ENCODE measurements around the gene CNKSR3. TPM values are rescaled to one million over a fixed set of nuclear protein-coding genes. Genes with fewer than 3 reads are reported as not detected.

Gene CNKSR3
- polyA plus RNA-seq, 1 of the 3 experiments (the other 2 are of a cell fraction), result 1.6 TPM

GRCh38 chr6:154379585-154379984 lies 130.9 kb downstream of the CNKSR3 start:
- Histone ChIP-seq H3K9ac (no peak overlapping the region), H3K4me2 (no peak overlapping the region), H3K27me3 (ENCODE audit: insufficient read depth) (no peaks in the 10 kb centered on the region), H3K79me2 (ENCODE audit: insufficient read depth) (no peaks in the 10 kb centered on the region), H2AFZ (ENCODE audit: low read depth) (no peak overlapping the region), H3K4me3 (ENCODE audit: low read depth in 2 of 2, low read length in 1 of 2) (no peak overlapping the region), H4K20me1 (ENCODE audit: insufficient read depth) (no peaks in the 10 kb centered on the region), H3K9me2 (no peaks in the 10 kb centered on the region), H3K36me3 (replicated peaks in 1 of 2; ENCODE audit: control insufficient read depth in 1 of 2, insufficient read depth in 2 of 2, low read length in 1 of 2) (no peaks in the 10 kb centered on the region), H3F3A (replicated peaks; ENCODE audit: insufficient read depth) (peaks cover 2% of the 10 kb centered on the region), H3K4me1 (ENCODE audit: control insufficient read depth in 1 of 2, insufficient read depth in 2 of 2, low read depth in 1 of 2, low read length in 1 of 2) (no peaks in the 10 kb centered on the region), H3K27ac (ENCODE audit: low read depth in 2 of 2, low read length in 1 of 2) (no peak overlapping the region), H3K9me3 (no peaks in the 10 kb centered on the region)
- POLR2A ChIA-PET, result no interaction called here
- 100% methylated on average over 3 of the region's 3 CpGs for WGBS (ENCODE audit: low lambda C conversion rate)
- no peak for DNase-seq
- CTCF ChIA-PET, result no interaction called here
- TF ChIP-seq MEF2A (IDR thresholded peaks at IDR 0.05; ENCODE audit: borderline replicate concordance, low read depth) (no peak), GATA2 (CRISPR knock-in tag; IDR thresholded peaks at IDR 0.05) (no peak), NRF1 (IDR thresholded peaks at IDR 0.05; ENCODE audit: low read depth, low read length) (no peak), FOXM1 (IDR thresholded peaks at IDR 0.05; ENCODE audit: low read depth) (no peak), SMC3 (IDR thresholded peaks at IDR 0.05; ENCODE audit: low read depth, low read length) (no peak), MAX (IDR thresholded peaks at IDR 0.05; ENCODE audit: low read depth) (no peak), RAD21 (IDR thresholded peaks at IDR 0.05; ENCODE audit: low read length) (no peak), CTCF (IDR thresholded peaks at IDR 0.05) (no peak), ZBTB33 (IDR thresholded peaks at IDR 0.05; ENCODE audit: borderline replicate concordance, low read depth) (no peak), REST (IDR thresholded peaks at IDR 0.05; ENCODE audit: low read depth, low read length) (no peak), PBX3 (IDR thresholded peaks at IDR 0.05) (no peak), FOXJ3 (CRISPR knock-in tag; IDR thresholded peaks at IDR 0.05) (no peak), YY1 (IDR thresholded peaks at IDR 0.05; ENCODE audit: low read depth) (no peak), NFIC (IDR thresholded peaks at IDR 0.05; ENCODE audit: borderline replicate concordance) (no peak), POLR2AphosphoS5 (IDR thresholded peaks at IDR 0.05; ENCODE audit: low read depth, low read length) (no peak), USF1 (IDR thresholded peaks at IDR 0.05; ENCODE audit: borderline replicate concordance, low read depth) (no peak), ELF1 (IDR thresholded peaks at IDR 0.05) (no peak)
